Measurements from ENCODE around the gene SYTL2. TPM values are rescaled to one million over a fixed set of nuclear protein-coding genes. Genes with fewer than 3 reads are reported as not detected.
A peak's percentile ranks its signal among the peaks of the same experiment; 100 is the strongest.
"Not testable (repeated sequence)": the region's sequence is repeated elsewhere in the genome, so short reads cannot be mapped to it uniquely, and the experiment has no call there.

SYTL2 gene
- total RNA-seq, 4 donors from 2014 or later: 11.6 to 18.6 (median 14.5) TPM

DNA sequence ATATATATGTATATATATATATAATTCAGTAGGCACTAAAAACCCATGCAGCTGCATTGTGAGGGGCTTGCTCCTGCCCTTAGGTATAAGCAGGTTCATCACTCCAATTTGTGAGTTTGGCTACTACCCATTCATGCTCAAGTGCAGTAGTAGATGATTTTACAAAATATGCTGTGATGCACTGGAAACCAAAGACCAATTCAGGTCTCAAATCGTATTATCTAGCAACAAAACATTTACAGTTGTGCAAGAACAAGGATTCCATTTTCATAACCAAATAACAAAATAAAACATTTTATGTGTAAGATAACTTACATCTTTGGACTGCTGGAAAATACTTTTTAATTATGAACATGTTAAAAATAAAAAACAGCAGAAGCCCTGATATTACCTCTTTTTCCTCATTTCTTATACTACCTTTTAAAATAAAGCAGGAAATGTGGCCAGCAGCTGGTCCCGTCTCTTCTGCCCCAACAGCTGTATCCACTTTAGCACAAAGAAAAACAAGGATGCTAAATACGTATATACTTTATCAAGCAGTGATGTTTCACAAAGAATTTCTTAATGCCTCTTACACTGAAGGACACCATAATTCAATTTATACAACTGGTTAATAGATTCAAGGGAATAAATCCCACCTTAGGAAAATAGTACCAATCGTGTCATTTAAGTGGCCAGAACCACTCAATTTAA is 148.8 kb downstream of the SYTL2 start:
- Histone ChIP-seq H3K36me3 (peaks cover 3% of the 10 kb centered on the region), H3K9me3 (no peaks in the 10 kb centered on the region), H3K27me3 (no peaks in the 10 kb centered on the region), H3K27ac (no peak overlapping the region), H3K4me3 (peak overlapping the region; percentile 77), H3K4me1 (peaks cover 54% of the 10 kb centered on the region)
- 12% methylated on average over 4 of the region's 4 CpGs for WGBS
- no peak for DNase-seq (ENCODE audit: low spot score in 2 of 2)
- no peak for TF ChIP-seq POLR2AphosphoS5 (IDR thresholded peaks at IDR 0.05)
- no peak for TF ChIP-seq POLR2A (IDR thresholded peaks at IDR 0.05)
- TF ChIP-seq, protein P1, sequence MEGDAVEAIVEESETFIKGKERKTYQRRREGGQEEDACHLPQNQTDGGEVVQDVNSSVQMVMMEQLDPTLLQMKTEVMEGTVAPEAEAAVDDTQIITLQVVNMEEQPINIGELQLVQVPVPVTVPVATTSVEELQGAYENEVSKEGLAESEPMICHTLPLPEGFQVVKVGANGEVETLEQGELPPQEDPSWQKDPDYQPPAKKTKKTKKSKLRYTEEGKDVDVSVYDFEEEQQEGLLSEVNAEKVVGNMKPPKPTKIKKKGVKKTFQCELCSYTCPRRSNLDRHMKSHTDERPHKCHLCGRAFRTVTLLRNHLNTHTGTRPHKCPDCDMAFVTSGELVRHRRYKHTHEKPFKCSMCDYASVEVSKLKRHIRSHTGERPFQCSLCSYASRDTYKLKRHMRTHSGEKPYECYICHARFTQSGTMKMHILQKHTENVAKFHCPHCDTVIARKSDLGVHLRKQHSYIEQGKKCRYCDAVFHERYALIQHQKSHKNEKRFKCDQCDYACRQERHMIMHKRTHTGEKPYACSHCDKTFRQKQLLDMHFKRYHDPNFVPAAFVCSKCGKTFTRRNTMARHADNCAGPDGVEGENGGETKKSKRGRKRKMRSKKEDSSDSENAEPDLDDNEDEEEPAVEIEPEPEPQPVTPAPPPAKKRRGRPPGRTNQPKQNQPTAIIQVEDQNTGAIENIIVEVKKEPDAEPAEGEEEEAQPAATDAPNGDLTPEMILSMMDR (IDR thresholded peaks at IDR 0.05): no peak
- TF ChIP-seq EP300 (IDR thresholded peaks at IDR 0.05): no peak

DNA sequence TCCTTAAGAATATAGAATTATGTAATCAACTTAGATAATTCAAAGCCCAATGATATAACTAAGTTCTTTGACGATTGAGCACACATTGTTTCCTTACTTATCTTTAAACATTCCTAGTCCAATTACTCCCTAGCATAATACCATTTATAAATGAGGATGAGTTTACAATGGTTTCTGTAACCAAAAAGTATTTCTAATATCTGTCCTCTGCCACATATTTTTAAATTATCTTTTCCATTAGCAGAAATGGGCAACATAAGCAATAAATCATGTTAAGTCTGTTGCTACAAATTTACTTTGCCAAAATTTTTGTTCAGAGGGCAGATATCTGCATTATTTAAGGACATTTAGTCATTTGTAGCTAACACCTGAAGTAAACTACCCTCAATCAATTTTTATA is 152.8 kb downstream of the SYTL2 start:
- Histone ChIP-seq H3K4me1 (peaks cover 44% of the 10 kb centered on the region), H3K27me3 (no peaks in the 10 kb centered on the region), H3K4me3 (no peak overlapping the region), H3K9me3 (no peaks in the 10 kb centered on the region), H3K36me3 (peaks cover 17% of the 10 kb centered on the region), H3K27ac (no peak overlapping the region)
- 38% methylated on average over 1 of the region's 1 CpG for WGBS
- TF ChIP-seq, protein P1 (IDR thresholded peaks at IDR 0.05): no peak
- no peak for TF ChIP-seq POLR2AphosphoS5 (IDR thresholded peaks at IDR 0.05)
- TF ChIP-seq POLR2A (IDR thresholded peaks at IDR 0.05): no peak
- TF ChIP-seq EP300 (IDR thresholded peaks at IDR 0.05): no peak
- no peak for DNase-seq (ENCODE audit: low spot score in 2 of 2)

DNA sequence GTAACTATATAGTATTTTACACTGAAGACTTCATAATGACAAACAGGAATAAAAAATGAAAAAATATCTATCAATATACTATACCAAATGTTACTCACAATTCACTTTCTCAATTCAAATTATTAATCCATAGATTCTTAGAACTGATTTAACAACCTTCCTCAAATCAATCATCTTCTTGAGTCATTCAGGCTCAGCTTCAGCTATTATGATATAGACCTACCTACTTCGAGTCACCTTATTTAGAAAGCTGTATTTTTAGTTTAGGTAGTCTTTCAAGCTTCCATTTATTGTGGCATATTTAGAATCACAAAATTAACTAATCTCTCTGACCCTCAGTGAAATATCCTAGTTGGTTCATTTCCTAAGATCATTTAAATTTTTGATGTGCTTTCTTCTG is 154.2 kb downstream of the SYTL2 start:
- Histone ChIP-seq H3K27me3 (no peaks in the 10 kb centered on the region), H3K27ac (no peak overlapping the region), H3K36me3 (peaks cover 24% of the 10 kb centered on the region), H3K9me3 (no peaks in the 10 kb centered on the region), H3K4me1 (peaks cover 30% of the 10 kb centered on the region), H3K4me3 (no peak overlapping the region)
- DNase-seq (ENCODE audit: low spot score in 2 of 2): no peak
- WGBS: 81% methylated on average over 1 of the region's 1 CpG
- TF ChIP-seq, protein P1 (IDR thresholded peaks at IDR 0.05): no peak
- TF ChIP-seq EP300 (IDR thresholded peaks at IDR 0.05): no peak
- TF ChIP-seq POLR2AphosphoS5 (IDR thresholded peaks at IDR 0.05): no peak
- no peak for TF ChIP-seq POLR2A (IDR thresholded peaks at IDR 0.05)

DNA sequence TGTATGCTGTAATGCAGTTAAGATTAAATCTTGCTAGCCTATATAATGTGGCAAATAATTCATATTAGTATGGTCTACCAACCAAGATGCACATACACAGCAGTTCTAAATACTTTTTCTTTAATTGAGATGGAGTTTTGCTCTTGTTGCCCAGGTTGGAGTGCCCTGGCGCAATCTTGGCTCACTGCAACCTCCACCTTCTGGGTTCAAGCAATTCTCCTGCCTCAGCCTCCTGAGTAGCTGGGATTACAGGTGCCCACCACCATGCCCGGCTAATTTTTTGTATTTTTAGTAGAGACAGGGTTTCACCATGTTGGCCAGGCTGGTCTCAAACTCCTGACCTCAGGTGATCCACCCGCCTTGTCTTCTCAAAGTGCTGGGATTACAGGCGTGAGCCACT is 156.6 kb downstream of the SYTL2 start:
- not testable (repeated sequence) for H3K4me3 ChIP-seq; DNase-seq (ENCODE audit: low spot score in 2 of 2); H3K9me3 ChIP-seq; H3K27me3 ChIP-seq; H3K27ac ChIP-seq
- Histone ChIP-seq H3K36me3 (peaks cover 26% of the 10 kb centered on the region), H3K4me1 (peaks cover 13% of the 10 kb centered on the region)
- 96% methylated on average over 4 of the region's 4 CpGs for WGBS

DNA sequence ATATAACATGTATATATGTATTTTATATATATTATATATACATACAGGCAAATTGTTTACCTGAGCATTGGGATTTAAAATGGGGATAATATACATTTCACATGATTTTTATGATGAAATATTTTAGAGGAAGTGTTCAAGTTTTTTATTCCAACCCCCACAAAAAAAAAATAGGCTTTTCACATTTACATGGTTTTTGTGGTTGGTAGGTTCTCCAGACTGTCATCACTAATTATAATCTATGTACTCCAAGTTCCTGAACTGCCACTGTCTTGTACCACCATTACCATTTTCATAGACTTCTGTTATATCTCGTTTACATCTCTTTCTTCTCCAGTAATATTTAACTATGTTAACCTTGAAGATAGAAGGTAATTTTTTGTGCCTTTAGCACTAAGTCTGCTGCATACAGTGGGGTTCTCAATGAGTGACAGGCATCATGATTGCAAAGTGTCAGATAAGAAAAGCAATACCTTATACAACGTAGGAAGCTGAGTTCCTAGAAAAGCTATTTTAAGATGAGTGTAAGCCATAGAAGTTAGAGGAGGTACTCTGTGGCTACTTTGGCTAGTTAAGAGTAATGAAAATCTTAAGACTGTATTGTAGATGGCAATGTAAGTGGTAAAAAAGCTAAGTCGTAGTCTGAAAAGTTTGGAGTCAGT is 158.0 kb downstream of the SYTL2 start:
- H3K9me3 ChIP-seq: no peaks in the 10 kb centered on the region
- H3K4me1 ChIP-seq: peaks cover 18% of the 10 kb centered on the region
- no peak overlapping the region for H3K4me3 ChIP-seq
- H3K27me3 ChIP-seq: no peaks in the 10 kb centered on the region
- TF ChIP-seq POLR2A (IDR thresholded peaks at IDR 0.05) (no peak), EP300 (IDR thresholded peaks at IDR 0.05) (no peak), POLR2AphosphoS5 (IDR thresholded peaks at IDR 0.05) (no peak)
- TF ChIP-seq, protein P1 (IDR thresholded peaks at IDR 0.05): no peak
- H3K27ac ChIP-seq: no peak overlapping the region
- no peak for DNase-seq (ENCODE audit: low spot score in 2 of 2)
- peaks cover 26% of the 10 kb centered on the region for H3K36me3 ChIP-seq
- WGBS: 66% methylated on average over 3 of the region's 3 CpGs
